ENCODE data around the gene DTX2. TPM values are rescaled to one million over a fixed set of nuclear protein-coding genes. Genes with fewer than 3 reads are reported as not detected.
"Not testable (repeated sequence)": the region's sequence is repeated elsewhere in the genome, so short reads cannot be mapped to it uniquely, and the experiment has no call there.

The DTX2 gene
- total RNA-seq, 2 donors from 2014 or later = 34.1 to 38.3 TPM

- TF ChIP-seq CTCF (conservative IDR thresholded peaks at IDR 0.05) = no peak
- Mint-ChIP-seq H3K4me3 (no peak overlapping the region), H3K27me3 (ENCODE audit: insufficient read depth) (no peaks in the 10 kb centered on the region), H3K36me3 (ENCODE audit: low read depth) (peaks cover 12% of the 10 kb centered on the region), H3K27ac (no peak overlapping the region), H3K4me1 (peaks cover 4% of the 10 kb centered on the region), H3K9me3 (no peaks in the 10 kb centered on the region)
- WGBS, 2 experiments (ENCODE audit: insufficient coverage in 1 of 2, insufficient read length in 1 of 2) = 92 to 97% methylated on average over 18 to 32 of the region's 32 CpGs
- DNase-seq = peak; percentile 38
- Histone ChIP-seq H3K4me1 (ENCODE audit: control insufficient read depth, insufficient read depth, low read length) (peaks cover 3% of the 10 kb centered on the region), H3K4me3 (ENCODE audit: low read length) (no peak overlapping the region), H3K36me3 (ENCODE audit: control insufficient read depth, insufficient read depth, low read length) (no peaks in the 10 kb centered on the region), H3K27ac (ENCODE audit: low read depth, low read length) (no peak overlapping the region), H3K9me3 (ENCODE audit: control insufficient read depth, low read length) (no peaks in the 10 kb centered on the region), H3K9ac (ENCODE audit: extremely low read depth, low read length, poor library complexity, severe bottlenecking) (no peak overlapping the region), H3K27me3 (ENCODE audit: control insufficient read depth, insufficient read depth, low read length, poor library complexity, severe bottlenecking) (no peaks in the 10 kb centered on the region)
Measured at GRCh38 chr7:76505168-76506080, 43.9 kb downstream of the DTX2 start.

GRCh38 chr7:76506081-76506440 is 44.6 kb downstream of the DTX2 start:
- no peak overlapping the region for H3K4me3 ChIP-seq (ENCODE audit: low read length)
- Mint-ChIP-seq H3K27ac (no peak overlapping the region), H3K27me3 (ENCODE audit: insufficient read depth) (no peaks in the 10 kb centered on the region), H3K9me3 (no peaks in the 10 kb centered on the region), H3K4me1 (peaks cover 4% of the 10 kb centered on the region), H3K36me3 (ENCODE audit: low read depth) (peaks cover 12% of the 10 kb centered on the region), H3K4me3 (no peak overlapping the region)
- no peak for TF ChIP-seq CTCF (conservative IDR thresholded peaks at IDR 0.05)
- H3K9ac ChIP-seq (ENCODE audit: extremely low read depth, low read length, poor library complexity, severe bottlenecking) = no peak overlapping the region
- peak; percentile 22 for DNase-seq
- peaks cover 3% of the 10 kb centered on the region for H3K4me1 ChIP-seq (ENCODE audit: control insufficient read depth, insufficient read depth, low read length)
- 60 to 77% methylated on average over 4 to 5 of the region's 5 CpGs for WGBS, 2 experiments (ENCODE audit: insufficient coverage in 1 of 2, insufficient read length in 1 of 2)
- H3K36me3 ChIP-seq (ENCODE audit: control insufficient read depth, insufficient read depth, low read length) = no peaks in the 10 kb centered on the region
- no peak overlapping the region for H3K27ac ChIP-seq (ENCODE audit: low read depth, low read length)
- H3K9me3 ChIP-seq (ENCODE audit: control insufficient read depth, low read length) = no peaks in the 10 kb centered on the region
- no peaks in the 10 kb centered on the region for H3K27me3 ChIP-seq (ENCODE audit: control insufficient read depth, insufficient read depth, low read length, poor library complexity, severe bottlenecking)

GRCh38 chr7:76506643-76507042 is 45.1 kb downstream of the DTX2 start:
- WGBS, 2 experiments (ENCODE audit: insufficient coverage in 1 of 2, insufficient read length in 1 of 2) = 90 to 95% methylated on average over 8 of the region's 8 CpGs
- H3K4me3 Mint-ChIP-seq; H3K36me3 ChIP-seq (ENCODE audit: control insufficient read depth, insufficient read depth, low read length); H3K9me3 ChIP-seq (ENCODE audit: control insufficient read depth, low read length); H3K27me3 Mint-ChIP-seq (ENCODE audit: insufficient read depth); H3K27ac Mint-ChIP-seq; H3K4me1 ChIP-seq (ENCODE audit: control insufficient read depth, insufficient read depth, low read length); H3K4me3 ChIP-seq (ENCODE audit: low read length); H3K9ac ChIP-seq (ENCODE audit: extremely low read depth, low read length, poor library complexity, severe bottlenecking); H3K27ac ChIP-seq (ENCODE audit: low read depth, low read length); H3K4me1 Mint-ChIP-seq; H3K9me3 Mint-ChIP-seq; H3K27me3 ChIP-seq (ENCODE audit: control insufficient read depth, insufficient read depth, low read length, poor library complexity, severe bottlenecking); H3K36me3 Mint-ChIP-seq (ENCODE audit: low read depth): not testable (repeated sequence)
- peak; percentile 24 for DNase-seq
